Renal pelvis (tissue), 4 donors: ENCODE data around the gene TCHP. TPM values are rescaled to one million over a fixed set of nuclear protein-coding genes. Genes with fewer than 3 reads are reported as not detected.

Source experiments
- DNase-seq: peaks from one replicate; pipeline ENCODE4 v3.0.0-alpha.2; 2013
- polyA plus RNA-seq, 3 donors: library from polyadenylated mRNA; unstranded; fragments of 120-200 nt; gene quantifications; one replicate each; pipeline ENCODE4 v1.2.1, GENCODE V29; 2013; ENCODE audit not compliant: insufficient read length in 3 of 3

TCHP gene
- polyA plus RNA-seq, 3 donors, result 24.6 to 32.1 (median 27.7) TPM

GRCh38 chr12:109900752-109901580, 892 bp downstream of the TCHP start:
- no peak for DNase-seq

- no peak for DNase-seq
These were observed 2.9 kb downstream of the TCHP start for GRCh38 chr12:109902891-109903418.

GRCh38 chr12:109905301-109905700, 5.2 kb downstream of the TCHP start:
- no peak for DNase-seq

- DNase-seq, result no peak
These were observed 10.3 kb downstream of the TCHP start for GRCh38 chr12:109910254-109910968.

GRCh38 chr12:109910969-109911348, 10.9 kb downstream of the TCHP start:
- DNase-seq, result no peak

GRCh38 chr12:109912855-109913321, 12.8 kb downstream of the TCHP start:
- no peak for DNase-seq

GRCh38 chr12:109914461-109914860, 14.4 kb downstream of the TCHP start:
- no peak for DNase-seq

GRCh38 chr12:109915171-109916040, 15.3 kb downstream of the TCHP start:
- no peak for DNase-seq

GRCh38 chr12:109916045-109916444, 16.0 kb downstream of the TCHP start:
- DNase-seq, result no peak

- no peak for DNase-seq
These were observed 19.4 kb downstream of the TCHP start for GRCh38 chr12:109919456-109919855.

GRCh38 chr12:109920261-109920780, 20.2 kb downstream of the TCHP start:
- DNase-seq, result no peak

GRCh38 chr12:109921982-109922381, 21.9 kb downstream of the TCHP start:
- no peak for DNase-seq

- DNase-seq, result no peak
These were observed 23.0 kb downstream of the TCHP start for GRCh38 chr12:109923038-109923437.

- no peak for DNase-seq
These were observed 23.6 kb downstream of the TCHP start for GRCh38 chr12:109923481-109924245.

- peak; percentile 58 for DNase-seq
These were observed 25.2 kb downstream of the TCHP start for GRCh38 chr12:109925185-109925840.

- DNase-seq, result no peak
These were observed 25.9 kb downstream of the TCHP start for GRCh38 chr12:109926016-109926415.

GRCh38 chr12:109926488-109927210, 26.6 kb downstream of the TCHP start:
- DNase-seq, result no peak

- no peak for DNase-seq
These were observed 27.5 kb downstream of the TCHP start for GRCh38 chr12:109927622-109928021.

- no peak for DNase-seq
These were observed 28.1 kb downstream of the TCHP start for GRCh38 chr12:109928058-109928656.
